ENCODE measurements around the gene FAM219A.

FAM219A gene

DNA sequence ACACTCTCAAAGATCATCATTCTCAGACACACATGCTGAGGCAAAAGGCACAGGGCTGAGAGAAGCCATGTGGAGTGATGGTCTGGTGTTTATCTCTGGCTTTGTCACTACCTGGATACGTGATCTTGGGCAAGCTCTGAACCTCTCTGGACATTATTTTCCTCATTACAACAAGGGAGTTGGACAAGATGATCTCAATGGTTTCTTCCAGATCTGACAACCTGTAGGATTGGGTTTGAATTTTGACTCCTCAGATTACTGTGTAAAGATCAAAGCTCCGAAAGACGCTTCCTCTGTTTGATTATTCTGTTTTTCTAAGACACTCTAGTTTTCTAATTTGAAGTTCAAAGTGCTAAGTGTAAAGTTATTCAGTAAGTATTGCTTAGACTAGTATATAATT, 109.0 kb downstream of the FAM219A start:
- DNase-seq (ENCODE audit: low read depth in 3 of 3) = no peak
